Neural cell (in vitro differentiated cells): ENCODE data around the gene KIT. TPM values are rescaled to one million over a fixed set of nuclear protein-coding genes. Genes with fewer than 3 reads are reported as not detected.

ENCODE experiments used
- H2AFZ ChIP-seq: fragments of 200-600, 300-800 bp; sonication (generic), shearing (Covaris generic); 2 replicates; pipeline ENCODE4 v1.6.0; 2014; ENCODE audit warnings: low read depth, mild to moderate bottlenecking, antibody characterized with exemption, low read length, moderate library complexity
- H3F3A ChIP-seq: fragments of 200-600 bp; shearing (Covaris generic); 2 replicates; pipeline ENCODE4 v1.6.1; 2016; ENCODE audit warnings: mild to moderate bottlenecking, moderate library complexity, mixed read lengths, antibody characterized with exemption, low read length; ENCODE audit not compliant: insufficient read depth, poor library complexity, severe bottlenecking
- H3K27ac ChIP-seq: fragments of 200-600, 300-800 bp; sonication (generic), shearing (Covaris generic); 2 replicates; pipeline ENCODE4 v1.5.1; 2014; ENCODE audit warnings: mild to moderate bottlenecking, low read length, moderate library complexity
- H3K27me3 ChIP-seq: fragments of 300-800, 200-600 bp; sonication (generic), shearing (Covaris generic); 2 replicates; pipeline ENCODE4 v1.6.0; 2014; ENCODE audit warnings: mild to moderate bottlenecking, low read depth, low read length, moderate library complexity; ENCODE audit not compliant: insufficient read depth
- H3K36me3 ChIP-seq: fragments of 300-800, 200-600 bp; sonication (generic), shearing (Covaris generic); 2 replicates; pipeline ENCODE4 v1.5.1; 2014; ENCODE audit warnings: mild to moderate bottlenecking, antibody characterized with exemption, low read length, moderate library complexity; ENCODE audit not compliant: insufficient read depth
- H3K4me2 ChIP-seq: fragments of 300-800, 200-600 bp; sonication (generic), shearing (Covaris generic); 2 replicates; pipeline ENCODE4 v1.6.0; 2014; ENCODE audit warnings: mild to moderate bottlenecking, low read length
- H3K4me3 ChIP-seq: fragments of 300-800, 200-600 bp; sonication (generic), shearing (Covaris generic); 2 replicates; pipeline ENCODE4 v1.5.1; 2014; ENCODE audit warnings: mild to moderate bottlenecking, low read length, moderate library complexity
- H3K79me2 ChIP-seq: fragments of 200-600 bp; shearing (Covaris generic); replicated peaks from 2 replicates; pipeline ENCODE4 v1.6.0; 2014; ENCODE audit warnings: mild to moderate bottlenecking, low read length, moderate library complexity; ENCODE audit not compliant: insufficient read depth
- H3K9ac ChIP-seq: fragments of 300-800, 200-600 bp; sonication (generic), shearing (Covaris generic); 2 replicates; pipeline ENCODE4 v1.6.1; 2016; ENCODE audit warnings: mild to moderate bottlenecking, low read length, mixed read lengths
- H3K9me2 ChIP-seq: fragments of 200-600 bp; shearing (Covaris generic); 2 replicates; pipeline ENCODE4 v1.6.1; 2016; ENCODE audit warnings: mild to moderate bottlenecking, low read length, mixed read lengths; ENCODE audit not compliant: insufficient read depth
- H3K9me3 ChIP-seq: fragments of 200-600, 300-800 bp; sonication (generic), shearing (Covaris generic); 2 replicates; pipeline ENCODE4 v1.6.1; 2016; ENCODE audit warnings: mild to moderate bottlenecking, mixed run types, low read length, moderate library complexity, mixed read lengths
- H4K20me1 ChIP-seq: fragments of 200-600 bp; shearing (Covaris generic); 2 replicates; pipeline ENCODE4 v1.6.1; 2016; ENCODE audit warnings: mild to moderate bottlenecking, mixed run types; ENCODE audit not compliant: insufficient read depth
- CTCF ChIP-seq: fragments of 450-650 bp; IDR thresholded peaks from 2 replicates; pipeline ENCODE4 v1.5.1; 2014; ENCODE audit warnings: antibody characterized with exemption, mild to moderate bottlenecking, moderate library complexity; ENCODE audit not compliant: poor library complexity, severe bottlenecking
- EP300 ChIP-seq: fragments of 450-650 bp; conservative IDR thresholded peaks from 2 replicates; pipeline ENCODE4 v1.6.1; 2014; ENCODE audit warnings: antibody characterized with exemption, mild to moderate bottlenecking, moderate library complexity; ENCODE audit not compliant: poor library complexity, severe bottlenecking
- EZH2 ChIP-seq: fragments of 200-600, 300-800 bp; shearing (Covaris generic), sonication (generic); IDR thresholded peaks from 2 replicates; pipeline ENCODE4 v1.6.1; 2014; ENCODE audit warnings: antibody characterized with exemption, low read length, borderline replicate concordance, mild to moderate bottlenecking; ENCODE audit not compliant: insufficient read depth, poor library complexity, severe bottlenecking
- MXI1 ChIP-seq: fragments of 450-650 bp; conservative IDR thresholded peaks from 2 replicates; pipeline ENCODE4 v1.6.1; 2014; ENCODE audit warnings: antibody characterized with exemption, mild to moderate bottlenecking; ENCODE audit not compliant: poor library complexity, severe bottlenecking
- POLR2AphosphoS5 ChIP-seq: IDR thresholded peaks from 2 replicates; pipeline ENCODE4 v1.6.1; 2012
- RAD21 ChIP-seq: fragments of 450-650 bp; conservative IDR thresholded peaks from 2 replicates; pipeline ENCODE4 v1.6.1; 2014; ENCODE audit warnings: antibody characterized with exemption, mild to moderate bottlenecking, moderate library complexity
- REST ChIP-seq: IDR thresholded peaks from 2 replicates; pipeline ENCODE4 v1.6.1; 2012; ENCODE audit warnings: borderline replicate concordance
- SMC3 ChIP-seq: fragments of 450-650 bp; conservative IDR thresholded peaks from 2 replicates; pipeline ENCODE4 v1.6.1; 2014; ENCODE audit warnings: antibody characterized with exemption, mild to moderate bottlenecking, moderate library complexity; ENCODE audit not compliant: poor library complexity
- TAF1 ChIP-seq: IDR thresholded peaks from 2 replicates; pipeline ENCODE4 v1.6.1; 2012; ENCODE audit warnings: low read depth
- polyA plus RNA-seq: library from polyadenylated mRNA; depleted of rRNA; stranded (reverse); fragments of >200 nt; gene quantifications from 2 replicates; pipeline ENCODE4 v1.2.3, GENCODE V29; 2014

KIT gene
- polyA plus RNA-seq, 1 donor from 2014 or later: 0.95 TPM

- H3F3A ChIP-seq: no peaks in the 10 kb centered on the region
- H3K79me2 ChIP-seq: no peaks in the 10 kb centered on the region
- H3K9me3 ChIP-seq: no peaks in the 10 kb centered on the region
- TF ChIP-seq EP300: no peak
- TF ChIP-seq TAF1: no peak
- TF ChIP-seq REST: no peak
- no peak for TF ChIP-seq CTCF
- TF ChIP-seq POLR2AphosphoS5: no peak
- no peak for TF ChIP-seq MXI1
- TF ChIP-seq SMC3: no peak
- no peak for TF ChIP-seq EZH2
- TF ChIP-seq RAD21: no peak
- H3K27me3 ChIP-seq: no peaks in the 10 kb centered on the region
- H3K4me2 ChIP-seq: no peak overlapping the region
- H3K4me3 ChIP-seq: no peak overlapping the region
- H4K20me1 ChIP-seq: no peaks in the 10 kb centered on the region
- H3K9me2 ChIP-seq: no peaks in the 10 kb centered on the region
- no peak overlapping the region for H3K27ac ChIP-seq
- H3K9ac ChIP-seq: no peak overlapping the region
- H3K36me3 ChIP-seq: no peaks in the 10 kb centered on the region
- H2AFZ ChIP-seq: no peak overlapping the region
These were observed 59.9 kb downstream of the KIT start for GRCh38 chr4:54717694-54718093.

GRCh38 chr4:54719378-54719777, 61.6 kb downstream of the KIT start:
- Histone ChIP-seq H3K27me3 (no peaks in the 10 kb centered on the region), H3K79me2 (no peaks in the 10 kb centered on the region), H4K20me1 (no peaks in the 10 kb centered on the region), H3K4me3 (no peak overlapping the region), H2AFZ (no peak overlapping the region), H3K9me2 (no peaks in the 10 kb centered on the region), H3K27ac (no peak overlapping the region), H3K4me2 (no peak overlapping the region), H3K9ac (no peak overlapping the region), H3K9me3 (no peaks in the 10 kb centered on the region), H3K36me3 (no peaks in the 10 kb centered on the region), H3F3A (no peaks in the 10 kb centered on the region)
- TF ChIP-seq EZH2 (no peak), REST (no peak), MXI1 (no peak), TAF1 (no peak), POLR2AphosphoS5 (no peak), SMC3 (no peak), CTCF (no peak), RAD21 (no peak), EP300 (no peak)
